ENCODE measurements around the gene PTPRG. TPM values are rescaled to one million over a fixed set of nuclear protein-coding genes. Genes with fewer than 3 reads are reported as not detected.

PTPRG gene
- total and polyA plus RNA-seq, 2 experiments from 2014 or later = 8.5 to 34.9 TPM

DNA sequence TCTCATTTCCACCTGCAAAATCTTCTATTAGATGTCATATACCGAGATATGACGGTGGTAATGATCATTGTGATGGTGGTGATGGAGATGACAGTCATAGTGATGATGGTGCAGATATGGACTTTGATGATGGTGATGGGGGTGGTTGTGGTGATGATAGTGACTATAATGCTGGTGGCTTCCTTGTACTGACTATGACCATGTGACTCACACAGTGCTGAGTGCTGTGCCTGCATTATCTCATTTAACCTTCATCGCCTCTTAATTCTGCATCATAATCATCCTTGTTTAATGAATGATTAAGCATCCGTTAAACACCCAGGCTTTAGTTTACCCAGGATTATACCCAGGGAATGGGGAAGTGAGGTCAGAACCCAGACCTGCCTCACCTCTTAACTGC is 480.3 kb downstream of the PTPRG start:
- H3K9me2 ChIP-seq (replicated peaks; ENCODE audit: insufficient read depth) = no peaks in the 10 kb centered on the region
- no peak overlapping the region for H3K4me2 ChIP-seq
- WGBS (ENCODE audit: low lambda C conversion rate, missing lambda C conversion rate) = 82% methylated on average over 4 of the region's 4 CpGs
- no peaks in the 10 kb centered on the region for H3K4me1 ChIP-seq (ENCODE audit: insufficient read depth)
- no peaks in the 10 kb centered on the region for H4K20me1 ChIP-seq (ENCODE audit: insufficient read depth, poor library complexity, severe bottlenecking)
- no peak overlapping the region for H2AFZ ChIP-seq
- no peak overlapping the region for H3K27ac ChIP-seq
- no peaks in the 10 kb centered on the region for H3K79me2 ChIP-seq
- H3K36me3 ChIP-seq (replicated peaks; ENCODE audit: insufficient read depth, low read depth) = no peaks in the 10 kb centered on the region
- TF ChIP-seq, protein P1, sequence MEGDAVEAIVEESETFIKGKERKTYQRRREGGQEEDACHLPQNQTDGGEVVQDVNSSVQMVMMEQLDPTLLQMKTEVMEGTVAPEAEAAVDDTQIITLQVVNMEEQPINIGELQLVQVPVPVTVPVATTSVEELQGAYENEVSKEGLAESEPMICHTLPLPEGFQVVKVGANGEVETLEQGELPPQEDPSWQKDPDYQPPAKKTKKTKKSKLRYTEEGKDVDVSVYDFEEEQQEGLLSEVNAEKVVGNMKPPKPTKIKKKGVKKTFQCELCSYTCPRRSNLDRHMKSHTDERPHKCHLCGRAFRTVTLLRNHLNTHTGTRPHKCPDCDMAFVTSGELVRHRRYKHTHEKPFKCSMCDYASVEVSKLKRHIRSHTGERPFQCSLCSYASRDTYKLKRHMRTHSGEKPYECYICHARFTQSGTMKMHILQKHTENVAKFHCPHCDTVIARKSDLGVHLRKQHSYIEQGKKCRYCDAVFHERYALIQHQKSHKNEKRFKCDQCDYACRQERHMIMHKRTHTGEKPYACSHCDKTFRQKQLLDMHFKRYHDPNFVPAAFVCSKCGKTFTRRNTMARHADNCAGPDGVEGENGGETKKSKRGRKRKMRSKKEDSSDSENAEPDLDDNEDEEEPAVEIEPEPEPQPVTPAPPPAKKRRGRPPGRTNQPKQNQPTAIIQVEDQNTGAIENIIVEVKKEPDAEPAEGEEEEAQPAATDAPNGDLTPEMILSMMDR (IDR thresholded peaks at IDR 0.05; ENCODE audit: poor library complexity) = no peak
- TF ChIP-seq EZH2 (IDR thresholded peaks at IDR 0.05; ENCODE audit: borderline replicate concordance) (no peak), EZH2phosphoT487 (IDR thresholded peaks at IDR 0.05; ENCODE audit: low read depth, severe bottlenecking, unreplicated experiment) (no peak)
- no peak for DNase-seq (ENCODE audit: low spot score)
- H3K4me3 ChIP-seq = no peak overlapping the region
- H3K9me3 ChIP-seq (ENCODE audit: low read depth) = no peaks in the 10 kb centered on the region
- H3K27me3 ChIP-seq = no peaks in the 10 kb centered on the region

DNA sequence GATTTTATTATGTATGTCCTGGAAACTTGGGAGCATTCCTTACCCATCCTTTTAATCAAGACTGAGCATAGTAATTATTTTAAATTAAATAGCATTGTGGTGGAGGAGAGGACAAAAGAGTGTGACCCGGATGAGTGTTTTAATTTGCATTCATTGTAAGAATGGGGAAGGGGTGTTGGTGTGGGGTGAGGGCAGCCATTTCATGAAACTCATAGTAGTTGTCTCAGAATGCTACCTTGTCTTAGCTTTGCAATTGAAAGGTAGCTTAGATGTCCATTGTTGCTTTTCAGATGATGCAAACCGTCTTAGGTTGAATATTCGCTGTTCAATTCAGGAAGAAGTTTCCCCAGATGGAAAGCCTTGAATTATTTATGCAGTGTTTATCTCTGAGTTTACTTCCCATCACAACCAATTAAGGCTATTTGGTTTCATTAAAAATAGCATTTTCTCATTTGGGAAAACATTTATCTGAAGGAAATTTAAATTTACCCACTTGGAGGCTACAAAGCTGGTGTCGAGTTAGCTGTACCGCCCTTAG is 483.6 kb downstream of the PTPRG start:
- no peaks in the 10 kb centered on the region for H4K20me1 ChIP-seq (ENCODE audit: insufficient read depth, poor library complexity, severe bottlenecking)
- TF ChIP-seq EZH2phosphoT487 (IDR thresholded peaks at IDR 0.05; ENCODE audit: low read depth, severe bottlenecking, unreplicated experiment) (no peak), EZH2 (IDR thresholded peaks at IDR 0.05; ENCODE audit: borderline replicate concordance) (no peak)
- TF ChIP-seq, protein P1 (IDR thresholded peaks at IDR 0.05; ENCODE audit: poor library complexity) = no peak

DNA sequence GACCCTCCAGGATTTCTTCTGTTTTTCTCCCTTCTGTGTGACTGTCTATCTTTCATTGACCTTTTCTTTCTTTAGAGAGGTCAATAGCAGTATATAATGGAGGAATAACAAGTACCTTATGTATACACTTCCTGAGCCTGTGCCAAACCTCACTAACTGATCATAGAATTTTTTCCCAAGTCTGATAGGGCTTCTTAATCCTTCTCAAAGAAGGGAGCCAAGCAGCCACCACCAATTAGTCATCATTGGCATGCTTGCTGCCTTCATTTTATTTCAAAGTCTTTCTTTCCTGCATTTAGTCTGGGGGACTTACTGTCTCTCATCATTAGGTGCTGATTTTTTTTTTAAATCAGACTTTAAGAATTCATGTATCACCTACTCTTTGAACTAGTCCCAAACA is 485.0 kb downstream of the PTPRG start:
- Histone ChIP-seq H3K27me3 (no peaks in the 10 kb centered on the region), H3K4me1 (ENCODE audit: insufficient read depth) (no peaks in the 10 kb centered on the region), H3K9me3 (ENCODE audit: low read depth) (no peaks in the 10 kb centered on the region), H2AFZ (no peak overlapping the region), H3K9me2 (replicated peaks; ENCODE audit: insufficient read depth) (no peaks in the 10 kb centered on the region), H3K27ac (no peak overlapping the region), H3K4me3 (no peak overlapping the region), H3K36me3 (replicated peaks; ENCODE audit: insufficient read depth, low read depth) (no peaks in the 10 kb centered on the region), H3K79me2 (no peaks in the 10 kb centered on the region), H4K20me1 (ENCODE audit: insufficient read depth, poor library complexity, severe bottlenecking) (no peaks in the 10 kb centered on the region), H3K4me2 (no peak overlapping the region)
- DNase-seq (ENCODE audit: low spot score) = no peak
- TF ChIP-seq, protein P1 (IDR thresholded peaks at IDR 0.05; ENCODE audit: poor library complexity) = no peak
- no peak for TF ChIP-seq EZH2 (IDR thresholded peaks at IDR 0.05; ENCODE audit: borderline replicate concordance)
- TF ChIP-seq EZH2phosphoT487 (IDR thresholded peaks at IDR 0.05; ENCODE audit: low read depth, severe bottlenecking, unreplicated experiment) = no peak

More for the DNA sequence above, 483.6 kb downstream of the PTPRG start:
- H3K36me3 ChIP-seq (replicated peaks; ENCODE audit: insufficient read depth, low read depth) = no peaks in the 10 kb centered on the region
- H3K79me2 ChIP-seq = no peaks in the 10 kb centered on the region
- WGBS (ENCODE audit: low lambda C conversion rate, missing lambda C conversion rate) = 73% methylated on average over 5 of the region's 5 CpGs
- no peak overlapping the region for H2AFZ ChIP-seq
- no peaks in the 10 kb centered on the region for H3K9me3 ChIP-seq (ENCODE audit: low read depth)
- no peaks in the 10 kb centered on the region for H3K9me2 ChIP-seq (replicated peaks; ENCODE audit: insufficient read depth)
- DNase-seq (ENCODE audit: low spot score) = no peak
- H3K4me3 ChIP-seq = no peak overlapping the region
- no peak overlapping the region for H3K4me2 ChIP-seq
- no peaks in the 10 kb centered on the region for H3K4me1 ChIP-seq (ENCODE audit: insufficient read depth)
- H3K27ac ChIP-seq = no peak overlapping the region
- H3K27me3 ChIP-seq = no peaks in the 10 kb centered on the region

DNA sequence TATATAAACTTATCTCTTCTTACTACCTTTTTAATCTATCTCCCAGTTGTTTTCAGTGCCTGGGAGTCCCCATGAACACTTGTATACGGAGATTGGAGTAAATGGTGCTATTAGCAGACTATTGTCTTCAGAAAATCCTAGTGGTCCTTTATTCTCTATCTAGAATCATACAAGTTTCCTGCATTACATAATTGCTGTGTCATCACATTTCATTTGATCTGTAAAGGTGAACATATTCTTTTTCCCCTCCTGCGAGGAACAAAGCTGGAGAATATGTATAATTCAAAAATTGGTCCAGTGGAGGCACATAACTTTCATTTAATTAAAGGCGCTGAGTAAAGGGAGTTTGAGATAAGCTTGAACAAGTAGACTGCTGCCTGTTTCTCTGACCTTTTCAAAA is 487.2 kb downstream of the PTPRG start:
- no peaks in the 10 kb centered on the region for H4K20me1 ChIP-seq (ENCODE audit: insufficient read depth, poor library complexity, severe bottlenecking)
- no peak for DNase-seq (ENCODE audit: low spot score)
- no peaks in the 10 kb centered on the region for H3K79me2 ChIP-seq
- H3K4me1 ChIP-seq (ENCODE audit: insufficient read depth) = no peaks in the 10 kb centered on the region
- no peak overlapping the region for H3K4me2 ChIP-seq
- H3K27ac ChIP-seq = no peak overlapping the region
- H2AFZ ChIP-seq = no peak overlapping the region
- WGBS (ENCODE audit: low lambda C conversion rate, missing lambda C conversion rate) = 81% methylated on average over 3 of the region's 3 CpGs
- H3K27me3 ChIP-seq = no peaks in the 10 kb centered on the region
- H3K9me2 ChIP-seq (replicated peaks; ENCODE audit: insufficient read depth) = no peaks in the 10 kb centered on the region
- no peaks in the 10 kb centered on the region for H3K9me3 ChIP-seq (ENCODE audit: low read depth)
- H3K36me3 ChIP-seq (replicated peaks; ENCODE audit: insufficient read depth, low read depth) = no peaks in the 10 kb centered on the region
- no peak for TF ChIP-seq EZH2 (IDR thresholded peaks at IDR 0.05; ENCODE audit: borderline replicate concordance)
- TF ChIP-seq, protein P1 (IDR thresholded peaks at IDR 0.05; ENCODE audit: poor library complexity) = no peak
- TF ChIP-seq EZH2phosphoT487 (IDR thresholded peaks at IDR 0.05; ENCODE audit: low read depth, severe bottlenecking, unreplicated experiment) = no peak
- H3K4me3 ChIP-seq = no peak overlapping the region
